ENCODE measurements around the gene SP9. TPM values are rescaled to one million over a fixed set of nuclear protein-coding genes. Genes with fewer than 3 reads are reported as not detected.

SP9 gene
- total RNA-seq, 1 donor from 2014 or later, result not detected

DNA sequence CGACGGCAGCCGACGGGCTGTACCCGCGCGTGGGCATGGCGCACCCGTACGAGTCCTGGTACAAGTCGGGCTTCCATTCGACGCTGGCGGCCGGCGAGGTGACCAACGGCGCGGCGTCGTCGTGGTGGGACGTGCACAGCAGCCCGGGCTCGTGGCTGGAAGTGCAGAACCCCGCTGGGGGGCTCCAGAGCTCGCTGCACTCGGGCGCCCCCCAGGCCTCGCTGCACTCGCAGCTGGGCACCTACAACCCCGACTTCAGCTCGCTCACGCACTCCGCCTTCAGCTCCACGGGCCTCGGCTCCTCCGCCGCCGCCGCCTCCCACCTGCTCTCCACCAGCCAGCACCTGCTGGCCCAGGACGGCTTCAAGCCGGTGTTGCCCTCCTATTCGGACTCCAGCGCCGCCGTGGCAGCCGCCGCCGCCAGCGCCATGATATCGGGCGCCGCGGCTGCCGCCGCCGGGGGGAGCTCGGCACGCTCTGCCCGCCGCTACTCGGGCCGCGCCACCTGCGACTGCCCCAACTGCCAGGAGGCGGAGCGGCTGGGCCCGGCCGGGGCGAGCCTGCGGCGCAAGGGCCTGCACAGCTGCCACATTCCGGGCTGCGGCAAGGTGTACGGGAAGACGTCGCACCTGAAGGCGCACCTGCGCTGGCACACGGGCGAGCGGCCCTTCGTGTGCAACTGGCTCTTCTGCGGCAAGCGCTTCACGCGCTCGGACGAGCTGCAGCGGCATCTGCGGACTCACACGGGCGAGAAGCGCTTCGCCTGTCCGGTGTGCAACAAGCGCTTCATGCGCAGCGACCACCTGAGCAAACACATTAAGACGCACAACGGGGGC lies 2.0 kb downstream of the SP9 start:
- Mint-ChIP-seq H3K4me3 (peak overlapping the region; percentile 54), H3K9me3 (no peaks in the 10 kb centered on the region), H3K27ac (peak overlapping the region; percentile 78), H3K4me1 (peaks cover 30% of the 10 kb centered on the region), H3K36me3 (ENCODE audit: low read depth) (peaks cover 5% of the 10 kb centered on the region), H3K27me3 (peaks cover 65% of the 10 kb centered on the region)
- peak; percentile 75 for DNase-seq
- intact Hi-C loops (cut with micrococcal nuclease), result loop anchor here (10.0 kb wide), 2 partner anchors 452 to 1798 kb away; no protein-coding TSS in a partner anchor

GRCh38 chr2:174337337-174338146 lies 2.8 kb downstream of the SP9 start:
- Mint-ChIP-seq H3K27ac (peak overlapping the region; percentile 84), H3K4me1 (peaks cover 29% of the 10 kb centered on the region), H3K4me3 (peak overlapping the region; percentile 82), H3K9me3 (no peaks in the 10 kb centered on the region), H3K36me3 (ENCODE audit: low read depth) (peaks cover 5% of the 10 kb centered on the region), H3K27me3 (peaks cover 59% of the 10 kb centered on the region)
- intact Hi-C loops (cut with micrococcal nuclease), result loop anchor here (10.0 kb wide), 2 partner anchors 453 to 1797 kb away; no protein-coding TSS in a partner anchor
- DNase-seq, result peak; percentile 81

GRCh38 chr2:174338147-174338605 lies 3.4 kb downstream of the SP9 start:
- H3K9me3 Mint-ChIP-seq, result no peaks in the 10 kb centered on the region
- intact Hi-C loops (cut with micrococcal nuclease), result loop anchor here (10.0 kb wide), 2 partner anchors 453 to 1797 kb away; no protein-coding TSS in a partner anchor
- DNase-seq, result no peak
- H3K4me3 Mint-ChIP-seq, result peak overlapping the region; percentile 82
- H3K27me3 Mint-ChIP-seq, result peaks cover 58% of the 10 kb centered on the region
- H3K27ac Mint-ChIP-seq, result no peak overlapping the region
- H3K4me1 Mint-ChIP-seq, result peaks cover 30% of the 10 kb centered on the region
- H3K36me3 Mint-ChIP-seq (ENCODE audit: low read depth), result peaks cover 5% of the 10 kb centered on the region

DNA sequence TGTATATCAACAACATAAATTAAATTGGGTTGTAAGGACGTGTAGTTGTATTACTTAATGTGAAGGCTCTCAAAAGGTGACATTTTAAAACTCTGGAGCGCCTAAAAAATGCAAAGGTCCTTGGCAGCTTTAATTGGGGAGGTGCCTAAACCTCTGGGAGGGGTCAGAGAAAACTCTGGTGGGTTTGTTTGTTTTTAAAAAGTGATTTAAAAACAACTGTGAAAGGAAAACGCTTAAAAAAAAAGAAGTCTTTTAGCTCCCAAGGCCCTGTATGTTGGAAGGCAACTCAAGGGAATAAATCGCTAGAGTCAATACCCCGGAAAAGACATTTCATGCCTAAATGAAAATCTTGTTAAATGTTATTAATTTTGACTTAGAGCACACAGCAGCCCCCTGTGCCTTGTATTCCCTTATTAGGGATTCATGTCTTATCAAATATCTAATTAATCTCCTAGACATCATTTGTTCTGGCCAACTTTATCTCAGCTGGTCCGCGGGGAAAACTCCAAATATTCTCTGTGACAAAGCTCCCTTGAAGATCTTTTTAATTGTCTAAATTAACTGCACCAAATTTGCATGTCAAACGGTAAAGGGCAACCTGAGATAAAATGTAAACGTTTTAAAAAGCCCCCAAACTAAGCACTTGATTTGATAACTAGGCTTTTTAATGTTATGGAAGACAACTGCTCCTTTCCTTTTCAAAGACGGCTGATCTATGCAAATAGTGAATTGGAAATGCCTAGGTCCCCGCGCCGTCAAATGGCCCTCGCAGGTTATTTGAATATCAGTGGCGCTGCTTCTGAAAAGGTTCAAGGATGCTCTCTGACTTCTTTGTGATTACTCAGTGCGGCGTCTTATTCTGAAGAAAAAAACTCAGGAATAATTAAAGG lies 4.2 kb downstream of the SP9 start:
- peaks cover 5% of the 10 kb centered on the region for H3K36me3 Mint-ChIP-seq (ENCODE audit: low read depth)
- no peaks in the 10 kb centered on the region for H3K9me3 Mint-ChIP-seq
- intact Hi-C loops (cut with micrococcal nuclease), result loop anchor here (10.0 kb wide), 2 partner anchors 454 to 1796 kb away; no protein-coding TSS in a partner anchor
- peak; percentile 59 for DNase-seq
- peaks cover 56% of the 10 kb centered on the region for H3K27me3 Mint-ChIP-seq
- H3K4me1 Mint-ChIP-seq, result peaks cover 27% of the 10 kb centered on the region
- peak overlapping the region; percentile 56 for H3K27ac Mint-ChIP-seq
- H3K4me3 Mint-ChIP-seq, result no peak overlapping the region

- Mint-ChIP-seq H3K9me3 (no peaks in the 10 kb centered on the region), H3K27ac (peak overlapping the region; percentile 56), H3K4me3 (peak overlapping the region; percentile 37), H3K27me3 (peaks cover 59% of the 10 kb centered on the region), H3K4me1 (peaks cover 26% of the 10 kb centered on the region), H3K36me3 (ENCODE audit: low read depth) (peaks cover 5% of the 10 kb centered on the region)
- intact Hi-C loops (cut with micrococcal nuclease), result loop anchor here (5.0 to 10.0 kb wide), 5 partner anchors 182 to 1795 kb away; no protein-coding TSS in a partner anchor
- DNase-seq, result peak; percentile 62
Observed at GRCh38 chr2:174339561-174340399, 5.0 kb downstream of the SP9 start.

DNA sequence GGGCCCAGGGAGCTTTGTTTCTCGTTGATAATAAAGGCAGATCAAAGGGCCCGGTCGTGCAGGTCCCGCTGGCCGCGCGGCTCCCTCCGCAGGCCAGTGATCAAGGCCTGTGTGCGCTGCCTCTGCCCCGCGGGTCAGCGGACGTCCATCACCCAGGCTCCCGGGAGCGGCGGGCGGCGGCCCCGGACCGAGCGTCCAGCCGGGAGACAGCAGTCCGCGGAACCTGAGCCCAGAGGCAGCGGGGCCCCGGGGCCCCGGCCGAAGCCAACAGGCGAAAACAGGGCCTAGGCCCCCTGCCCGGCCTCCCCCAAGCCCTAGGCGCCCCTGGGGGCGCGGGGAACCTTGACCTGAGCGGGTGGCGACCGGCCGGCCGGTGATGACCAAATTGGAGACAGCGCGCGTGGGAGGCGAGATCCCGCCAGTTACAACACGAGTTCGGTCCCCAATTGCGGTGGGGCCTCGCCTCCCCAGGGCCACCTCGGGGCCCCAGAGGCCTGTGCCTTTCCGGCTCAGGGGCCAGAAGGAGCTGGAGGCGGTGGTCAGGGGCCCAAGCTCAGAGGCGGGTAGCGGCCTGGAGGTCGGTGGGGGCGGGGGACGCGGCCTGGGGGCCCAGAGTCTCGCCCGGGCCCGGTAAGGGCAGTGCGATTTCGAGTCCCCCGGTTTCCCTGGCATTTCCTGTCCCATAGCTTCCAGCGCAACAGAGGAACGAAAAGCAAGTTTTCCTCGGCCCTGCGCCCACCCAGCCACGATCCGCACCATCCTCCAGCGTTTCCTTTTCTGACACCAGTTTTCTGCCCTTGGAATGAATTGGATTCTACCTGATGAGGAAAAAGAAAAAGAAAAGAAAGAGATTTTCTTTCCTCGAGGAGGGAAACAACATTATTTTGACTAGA lies 5.9 kb downstream of the SP9 start:
- DNase-seq, result peak; percentile 62
- Mint-ChIP-seq H3K4me3 (no peak overlapping the region), H3K27ac (no peak overlapping the region), H3K4me1 (peaks cover 26% of the 10 kb centered on the region), H3K9me3 (no peaks in the 10 kb centered on the region), H3K27me3 (peaks cover 62% of the 10 kb centered on the region), H3K36me3 (ENCODE audit: low read depth) (peaks cover 3% of the 10 kb centered on the region)
- intact Hi-C loops (cut with micrococcal nuclease), result loop anchor here (1.0 to 10.0 kb wide), 6 partner anchors 8 to 1316 kb away; no protein-coding TSS in a partner anchor

GRCh38 chr2:174341293-174341994 lies 6.7 kb downstream of the SP9 start:
- no peaks in the 10 kb centered on the region for H3K9me3 Mint-ChIP-seq
- H3K36me3 Mint-ChIP-seq (ENCODE audit: low read depth), result peaks cover 4% of the 10 kb centered on the region
- H3K27me3 Mint-ChIP-seq, result peaks cover 63% of the 10 kb centered on the region
- H3K4me3 Mint-ChIP-seq, result peak overlapping the region; percentile 62
- peaks cover 26% of the 10 kb centered on the region for H3K4me1 Mint-ChIP-seq
- DNase-seq, result peak; percentile 97
- intact Hi-C loops (cut with micrococcal nuclease), result loop anchor here (1.0 to 10.0 kb wide), 6 partner anchors 9 to 1317 kb away; no protein-coding TSS in a partner anchor
- peak overlapping the region; percentile 81 for H3K27ac Mint-ChIP-seq

GRCh38 chr2:174341995-174342685 lies 7.4 kb downstream of the SP9 start:
- H3K9me3 Mint-ChIP-seq, result no peaks in the 10 kb centered on the region
- peaks cover 9% of the 10 kb centered on the region for H3K36me3 Mint-ChIP-seq (ENCODE audit: low read depth)
- H3K4me1 Mint-ChIP-seq, result peaks cover 26% of the 10 kb centered on the region
- intact Hi-C loops (cut with micrococcal nuclease), result loop anchor here (1.0 to 10.0 kb wide), 6 partner anchors 10 to 1317 kb away; no protein-coding TSS in a partner anchor
- H3K27me3 Mint-ChIP-seq, result peaks cover 66% of the 10 kb centered on the region
- peak; percentile 67 for DNase-seq
- peak overlapping the region; percentile 67 for H3K4me3 Mint-ChIP-seq
- peak overlapping the region; percentile 45 for H3K27ac Mint-ChIP-seq

DNA sequence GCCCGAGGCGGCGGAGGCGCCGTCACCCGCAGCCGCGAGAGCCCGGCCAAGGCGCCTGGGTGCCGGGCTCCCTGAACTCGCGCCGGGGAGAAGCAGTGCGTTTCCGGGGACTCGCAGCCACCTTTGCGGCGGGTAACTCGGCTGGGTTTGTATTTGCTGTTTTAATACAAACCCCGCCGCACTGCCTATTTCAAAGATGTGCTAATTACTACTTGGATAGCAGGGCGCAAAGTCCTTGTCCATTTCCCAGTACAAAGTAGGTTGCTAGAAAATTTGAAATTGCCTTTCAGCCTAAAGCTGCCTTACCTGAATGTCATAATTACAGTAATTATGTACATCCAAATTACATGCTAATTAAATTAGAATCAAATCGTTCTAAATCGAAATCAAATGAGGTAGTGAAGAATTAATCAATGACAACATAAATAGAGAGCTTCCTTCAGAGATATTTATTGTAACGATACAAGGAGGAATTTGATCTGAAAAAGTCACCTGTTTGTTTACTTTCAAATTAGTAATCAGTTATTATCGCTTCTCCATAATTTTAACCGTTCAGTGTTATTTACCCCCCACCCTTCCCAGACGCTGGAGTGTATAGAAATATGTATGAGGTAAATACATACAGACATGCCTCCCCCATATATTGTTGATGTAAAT lies 8.1 kb downstream of the SP9 start:
- Mint-ChIP-seq H3K4me1 (peaks cover 23% of the 10 kb centered on the region), H3K9me3 (no peaks in the 10 kb centered on the region), H3K27me3 (peaks cover 63% of the 10 kb centered on the region), H3K4me3 (peak overlapping the region; percentile 67), H3K36me3 (ENCODE audit: low read depth) (peaks cover 9% of the 10 kb centered on the region), H3K27ac (no peak overlapping the region)
- peak; percentile 81 for DNase-seq
- intact Hi-C loops (cut with micrococcal nuclease), result loop anchor here (5.0 to 10.0 kb wide), 3 partner anchors 186 to 1318 kb away; no protein-coding TSS in a partner anchor

DNA sequence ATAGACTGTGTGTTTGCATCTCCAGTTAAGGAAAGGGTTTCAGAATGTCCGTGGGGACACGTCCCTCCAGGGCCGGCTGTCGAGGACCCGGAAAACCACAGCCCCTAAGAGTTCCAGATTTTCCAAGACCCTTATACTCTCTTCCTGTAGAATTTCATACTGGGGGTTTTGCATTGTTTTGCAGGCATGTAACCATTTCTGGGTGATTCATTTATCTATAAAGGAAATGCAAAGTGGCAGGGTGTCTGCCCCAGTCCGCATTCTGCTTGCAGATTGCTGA lies 8.5 kb downstream of the SP9 start:
- H3K27ac Mint-ChIP-seq, result no peak overlapping the region
- intact Hi-C loops (cut with micrococcal nuclease), result loop anchor here (5.0 to 10.0 kb wide), 3 partner anchors 186 to 1318 kb away; no protein-coding TSS in a partner anchor
- peaks cover 10% of the 10 kb centered on the region for H3K36me3 Mint-ChIP-seq (ENCODE audit: low read depth)
- H3K9me3 Mint-ChIP-seq, result no peaks in the 10 kb centered on the region
- H3K4me1 Mint-ChIP-seq, result peaks cover 21% of the 10 kb centered on the region
- H3K27me3 Mint-ChIP-seq, result peaks cover 60% of the 10 kb centered on the region
- peak overlapping the region; percentile 35 for H3K4me3 Mint-ChIP-seq
- DNase-seq, result peak; percentile 56

All from activated CD4-positive, alpha-beta T cell treated with anti-CD3 and anti-CD28 coated beads, Interleukin-2, amount 10 ng/mL, durations not matched to agents 24 days and 14 days (primary cell).